Right renal pelvis (tissue), 4 donors: Measurements from ENCODE around the gene HOXD3. TPM values are rescaled to one million over a fixed set of nuclear protein-coding genes. Genes with fewer than 3 reads are reported as not detected.

Experiments
- DNase-seq, 4 donors: peaks; one replicate each; pipeline ENCODE4 v3.0.0-alpha.2; 2013; ENCODE audit warnings: low read depth in 4 of 4, low spot score in 3 of 4, missing footprints in 1 of 4
- polyA plus RNA-seq, 4 donors: library from polyadenylated mRNA; unstranded; fragments of 120-200 nt; gene quantifications; one replicate each; pipeline ENCODE4 v1.2.1, GENCODE V29; 2013; ENCODE audit not compliant: insufficient read length in 4 of 4

The HOXD3 gene
- polyA plus RNA-seq, 4 donors: 25.2 to 30.0 (median 26.8) TPM

DNA sequence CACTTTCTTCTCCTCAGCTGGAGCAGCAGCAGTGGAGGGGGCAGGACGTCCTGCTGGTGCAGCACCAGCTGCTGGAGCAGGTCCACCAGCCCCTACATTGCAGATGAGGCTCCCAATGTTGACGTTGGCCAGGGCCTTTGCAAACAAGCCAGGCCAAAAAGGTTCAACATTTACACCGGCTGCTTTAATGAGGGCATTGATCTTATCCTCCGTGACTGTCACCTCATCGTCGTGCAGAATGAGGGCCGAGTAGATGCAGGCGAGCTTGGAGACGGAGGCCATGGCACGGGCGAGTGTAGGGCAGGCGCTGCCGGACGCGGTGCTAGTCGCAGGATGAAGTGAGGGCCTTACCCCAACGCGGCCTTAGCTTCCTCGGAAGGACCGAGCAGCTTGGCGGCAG, 43.9 kb downstream of the HOXD3 start:
- no peak for DNase-seq

DNA sequence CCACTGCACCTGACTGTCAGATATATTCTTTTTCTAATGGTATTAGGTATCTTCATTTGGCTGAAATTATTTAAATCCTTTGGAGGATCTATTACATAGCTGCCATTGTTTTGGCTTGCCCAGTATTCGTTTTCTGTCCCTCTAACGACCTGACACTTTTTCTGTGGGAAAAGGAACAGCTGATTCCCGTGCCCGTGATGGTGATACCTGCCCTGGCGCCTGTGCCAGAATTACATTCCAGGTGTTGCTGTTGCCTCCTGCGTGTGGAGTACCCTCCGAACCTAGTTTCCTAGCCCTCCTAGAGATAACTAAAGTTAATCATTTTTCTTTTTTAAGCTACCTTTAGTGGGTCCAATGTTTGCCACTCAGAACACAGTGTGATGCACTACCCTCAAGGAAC, 45.4 kb downstream of the HOXD3 start:
- DNase-seq: no peak

DNA sequence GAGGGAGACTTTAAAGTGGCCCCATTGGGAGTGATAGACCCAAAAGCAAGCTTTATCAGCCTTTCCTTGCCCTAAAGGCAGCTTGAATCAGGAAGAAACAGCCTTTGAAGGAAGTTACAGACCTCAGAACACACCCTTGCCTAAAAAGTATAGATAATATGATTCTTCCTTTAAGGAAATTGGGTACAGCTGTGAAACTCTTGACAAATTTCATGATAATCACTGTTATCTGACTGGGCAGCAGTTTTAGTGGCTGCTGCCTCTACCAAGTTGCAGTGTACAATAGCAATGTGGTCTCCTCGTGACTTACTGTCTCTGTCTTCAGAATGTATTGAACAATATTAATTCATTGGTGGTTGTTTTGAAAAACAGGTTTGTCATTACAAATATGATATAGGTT, 48.0 kb downstream of the HOXD3 start:
- DNase-seq: no peak

DNA sequence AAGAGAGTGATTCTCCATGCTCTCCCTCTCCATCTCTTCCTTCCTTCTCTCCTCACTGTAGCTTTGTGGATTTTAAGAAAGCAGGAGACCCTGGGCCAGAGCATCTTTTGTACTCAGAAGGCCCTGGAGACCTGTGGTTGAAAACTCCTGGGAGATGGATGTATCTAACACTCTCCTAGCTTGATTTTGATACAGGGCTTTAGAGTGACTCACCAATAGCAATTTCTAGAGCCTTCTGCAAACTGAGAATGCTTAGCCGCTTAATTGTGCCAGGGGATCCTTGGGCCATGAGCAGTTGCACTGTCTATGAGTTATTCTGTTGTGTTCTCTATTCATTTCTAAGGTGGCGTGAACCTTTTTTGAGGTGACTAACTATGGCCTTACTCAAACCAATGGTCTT, 49.0 kb downstream of the HOXD3 start:
- no peak for DNase-seq

DNA sequence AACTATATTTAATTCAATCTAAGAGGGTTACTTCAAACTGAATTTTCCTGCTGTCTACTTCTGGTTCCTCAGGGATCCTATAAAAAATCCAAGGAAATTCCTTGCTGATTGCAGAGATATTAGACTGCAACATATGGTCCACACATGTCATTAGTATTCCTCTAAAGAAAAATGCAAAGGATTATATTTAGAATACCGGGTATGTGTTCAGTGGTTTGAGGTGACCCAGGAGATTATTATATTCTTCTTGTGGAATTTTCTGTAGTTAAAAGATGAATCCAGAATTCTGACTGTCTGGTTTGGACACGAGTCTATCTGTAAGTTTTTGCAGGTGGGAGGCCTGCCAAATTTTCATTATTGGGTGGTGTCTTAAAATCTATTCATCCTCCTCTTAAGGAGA, 49.6 kb downstream of the HOXD3 start:
- DNase-seq: no peak

DNA sequence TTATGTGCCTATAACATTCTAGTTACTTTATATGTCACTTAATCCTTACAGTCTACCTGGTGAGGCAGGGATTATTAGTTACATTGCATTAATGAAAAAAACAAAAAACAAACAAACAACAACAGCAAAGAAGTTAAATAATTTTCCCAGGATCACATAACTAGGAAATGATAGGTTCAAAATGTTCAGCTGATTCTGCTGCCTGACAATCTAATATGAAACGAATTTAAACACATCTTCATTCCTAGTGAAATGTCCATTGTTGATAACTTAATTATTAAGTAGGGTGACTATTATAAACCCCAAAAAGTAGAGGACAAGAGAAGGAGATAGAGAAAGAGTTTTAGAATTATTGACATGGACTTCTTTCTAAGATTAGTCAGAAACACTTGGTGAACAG, 54.0 kb downstream of the HOXD3 start:
- no peak for DNase-seq

DNA sequence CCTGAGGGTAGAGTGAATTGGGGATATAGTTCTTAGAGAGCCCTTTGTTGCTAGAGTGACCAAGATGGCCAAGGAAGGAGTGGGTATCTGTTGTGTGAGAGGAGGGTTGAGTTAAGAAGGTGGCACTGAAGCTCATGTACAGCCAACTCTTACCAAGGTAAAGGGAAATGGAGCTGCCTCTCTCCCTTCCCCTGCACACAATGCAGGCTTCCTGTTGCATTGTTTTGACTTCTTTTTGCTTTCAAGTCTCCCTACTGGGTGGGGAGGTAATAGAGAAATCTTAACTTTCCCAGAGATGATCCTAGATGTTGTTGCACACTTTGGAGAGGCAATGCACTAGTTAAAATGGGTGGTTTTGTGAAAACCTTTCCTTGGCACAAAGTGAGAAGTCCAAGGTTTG, 55.2 kb downstream of the HOXD3 start:
- no peak for DNase-seq

DNA sequence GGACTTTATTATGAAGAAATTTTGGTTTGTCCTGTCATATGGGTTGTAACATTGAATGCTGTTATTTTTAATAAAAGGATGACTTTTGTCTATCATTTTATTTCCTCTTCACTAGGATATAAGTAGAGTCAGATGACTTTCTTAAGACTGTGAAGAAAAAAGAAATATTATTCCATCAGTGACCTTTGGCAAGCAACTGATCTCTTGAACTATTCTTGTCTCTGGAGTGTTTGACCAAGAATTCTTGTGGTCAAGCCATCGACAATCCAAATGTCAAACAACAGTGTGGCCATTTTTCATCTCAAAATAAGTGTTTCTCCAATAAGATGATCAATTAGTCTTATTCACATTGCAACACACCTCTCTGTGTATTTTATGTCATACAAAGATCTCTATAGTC, 56.3 kb downstream of the HOXD3 start:
- no peak for DNase-seq

Other genes starting within 250 kb of the HOXD3 start
- 10 to 100 TPM; 22.5 to 31.1 (median 27.1) TPM for gene LNPK, start 155.0 kb upstream of the HOXD3 start, polyA plus RNA-seq
- under 1 TPM in 1 of 4 donors, not detected in 3; 0.04 TPM for gene EVX2, start 73.3 kb upstream of the HOXD3 start, polyA plus RNA-seq
- gene HOXD13, start 64.6 kb upstream of the HOXD3 start, polyA plus RNA-seq: under 1 TPM; 0.10 to 0.41 (median 0.22) TPM
- gene HOXD12, start 57.5 kb upstream of the HOXD3 start, polyA plus RNA-seq: under 1 TPM; 0.20 to 0.35 (median 0.26) TPM
- gene HOXD11, start 50.0 kb upstream of the HOXD3 start, polyA plus RNA-seq: 10 to 100 TPM; 45.6 to 59.4 (median 58.4) TPM
- 100 to 1,000 TPM; 123 to 178 (median 159) TPM for gene HOXD10, start 40.5 kb upstream of the HOXD3 start, polyA plus RNA-seq
- gene HOXD9, start 34.6 kb upstream of the HOXD3 start, polyA plus RNA-seq: 10 to 100 TPM; 70.9 to 86.4 (median 74.0) TPM
- 100 to 1,000 TPM; 212 to 250 (median 235) TPM for gene HOXD8, start 27.6 kb upstream of the HOXD3 start, polyA plus RNA-seq
- 10 to 100 TPM; 40.2 to 47.1 (median 41.9) TPM for gene HOXD4, start 5.8 kb upstream of the HOXD3 start, polyA plus RNA-seq
- gene HOXD1, start 31.4 kb downstream of the HOXD3 start, polyA plus RNA-seq: 10 to 100 TPM in 3 of 4 donors, 1 to 10 TPM in 1; 7.8 to 13.2 (median 11.7) TPM
- 100 to 1,000 TPM in 2 of 4 donors, 10 to 100 TPM in 2; 94.3 to 107 (median 98.4) TPM for gene MTX2, start 112.1 kb downstream of the HOXD3 start, polyA plus RNA-seq